ENCODE results near the gene EHMT2. TPM values are rescaled to one million over a fixed set of nuclear protein-coding genes. Genes with fewer than 3 reads are reported as not detected.

EHMT2 gene
- total and polyA plus RNA-seq, 2 of the 13 experiments (the other 11 are each of a cell fraction or from before 2014, with no cell fraction given) = 55.2 to 69.2 TPM

DNA sequence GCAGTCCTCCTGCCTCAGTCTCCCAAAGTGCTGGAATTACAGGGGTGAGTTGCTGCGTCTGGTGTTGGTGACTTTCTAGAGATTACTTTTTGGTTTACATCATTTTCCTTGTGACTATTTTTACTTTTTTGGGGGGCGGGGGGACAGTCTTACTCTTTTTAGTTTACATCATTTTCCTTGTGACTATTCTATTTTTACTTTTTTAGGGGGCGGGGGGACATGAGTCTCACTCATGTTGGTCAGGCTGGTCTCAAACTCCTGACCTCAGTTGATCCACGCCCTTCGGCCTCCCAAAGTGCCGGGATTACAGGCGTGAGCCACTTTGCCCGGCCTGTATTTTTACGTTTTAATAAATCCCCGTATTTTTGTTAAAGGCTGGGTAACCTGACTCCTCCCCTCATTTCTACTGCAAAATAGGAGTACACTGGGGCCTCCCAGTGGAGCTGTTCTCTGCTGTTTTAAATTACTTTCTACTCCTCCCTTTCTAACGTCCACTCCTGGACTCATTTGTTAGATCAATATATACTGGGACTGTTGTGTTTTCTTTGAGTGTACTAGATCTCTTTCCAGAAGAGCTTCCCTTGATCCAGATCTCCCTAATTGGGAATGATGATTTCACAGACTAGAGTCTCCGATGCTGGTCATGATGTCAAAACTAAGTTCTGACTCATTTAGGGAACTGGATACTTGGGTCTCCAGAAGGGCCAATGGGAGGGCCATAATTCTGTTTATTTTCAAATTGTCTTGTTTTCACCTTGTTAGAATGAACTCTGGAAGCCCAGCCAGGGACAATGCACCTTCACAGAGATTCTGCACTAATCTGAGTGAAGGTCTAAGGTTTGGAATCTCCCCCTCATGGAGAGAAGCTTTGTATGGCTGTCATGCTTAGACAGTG lies 60.8 kb downstream of the EHMT2 start (continued):
- TF ChIP-seq, protein P1, sequence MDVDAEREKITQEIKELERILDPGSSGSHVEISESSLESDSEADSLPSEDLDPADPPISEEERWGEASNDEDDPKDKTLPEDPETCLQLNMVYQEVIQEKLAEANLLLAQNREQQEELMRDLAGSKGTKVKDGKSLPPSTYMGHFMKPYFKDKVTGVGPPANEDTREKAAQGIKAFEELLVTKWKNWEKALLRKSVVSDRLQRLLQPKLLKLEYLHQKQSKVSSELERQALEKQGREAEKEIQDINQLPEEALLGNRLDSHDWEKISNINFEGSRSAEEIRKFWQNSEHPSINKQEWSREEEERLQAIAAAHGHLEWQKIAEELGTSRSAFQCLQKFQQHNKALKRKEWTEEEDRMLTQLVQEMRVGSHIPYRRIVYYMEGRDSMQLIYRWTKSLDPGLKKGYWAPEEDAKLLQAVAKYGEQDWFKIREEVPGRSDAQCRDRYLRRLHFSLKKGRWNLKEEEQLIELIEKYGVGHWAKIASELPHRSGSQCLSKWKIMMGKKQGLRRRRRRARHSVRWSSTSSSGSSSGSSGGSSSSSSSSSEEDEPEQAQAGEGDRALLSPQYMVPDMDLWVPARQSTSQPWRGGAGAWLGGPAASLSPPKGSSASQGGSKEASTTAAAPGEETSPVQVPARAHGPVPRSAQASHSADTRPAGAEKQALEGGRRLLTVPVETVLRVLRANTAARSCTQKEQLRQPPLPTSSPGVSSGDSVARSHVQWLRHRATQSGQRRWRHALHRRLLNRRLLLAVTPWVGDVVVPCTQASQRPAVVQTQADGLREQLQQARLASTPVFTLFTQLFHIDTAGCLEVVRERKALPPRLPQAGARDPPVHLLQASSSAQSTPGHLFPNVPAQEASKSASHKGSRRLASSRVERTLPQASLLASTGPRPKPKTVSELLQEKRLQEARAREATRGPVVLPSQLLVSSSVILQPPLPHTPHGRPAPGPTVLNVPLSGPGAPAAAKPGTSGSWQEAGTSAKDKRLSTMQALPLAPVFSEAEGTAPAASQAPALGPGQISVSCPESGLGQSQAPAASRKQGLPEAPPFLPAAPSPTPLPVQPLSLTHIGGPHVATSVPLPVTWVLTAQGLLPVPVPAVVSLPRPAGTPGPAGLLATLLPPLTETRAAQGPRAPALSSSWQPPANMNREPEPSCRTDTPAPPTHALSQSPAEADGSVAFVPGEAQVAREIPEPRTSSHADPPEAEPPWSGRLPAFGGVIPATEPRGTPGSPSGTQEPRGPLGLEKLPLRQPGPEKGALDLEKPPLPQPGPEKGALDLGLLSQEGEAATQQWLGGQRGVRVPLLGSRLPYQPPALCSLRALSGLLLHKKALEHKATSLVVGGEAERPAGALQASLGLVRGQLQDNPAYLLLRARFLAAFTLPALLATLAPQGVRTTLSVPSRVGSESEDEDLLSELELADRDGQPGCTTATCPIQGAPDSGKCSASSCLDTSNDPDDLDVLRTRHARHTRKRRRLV (CRISPR knock-in tag; IDR thresholded peaks at IDR 0.05) = 0 out of 2 replicates have a peak, but pooled peaks have one; percentile 24
- TF ChIP-seq, protein P2, sequence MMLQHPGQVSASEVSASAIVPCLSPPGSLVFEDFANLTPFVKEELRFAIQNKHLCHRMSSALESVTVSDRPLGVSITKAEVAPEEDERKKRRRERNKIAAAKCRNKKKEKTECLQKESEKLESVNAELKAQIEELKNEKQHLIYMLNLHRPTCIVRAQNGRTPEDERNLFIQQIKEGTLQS (CRISPR knock-in tag; IDR thresholded peaks at IDR 0.05) = no peak
- TF ChIP-seq, protein P3, sequence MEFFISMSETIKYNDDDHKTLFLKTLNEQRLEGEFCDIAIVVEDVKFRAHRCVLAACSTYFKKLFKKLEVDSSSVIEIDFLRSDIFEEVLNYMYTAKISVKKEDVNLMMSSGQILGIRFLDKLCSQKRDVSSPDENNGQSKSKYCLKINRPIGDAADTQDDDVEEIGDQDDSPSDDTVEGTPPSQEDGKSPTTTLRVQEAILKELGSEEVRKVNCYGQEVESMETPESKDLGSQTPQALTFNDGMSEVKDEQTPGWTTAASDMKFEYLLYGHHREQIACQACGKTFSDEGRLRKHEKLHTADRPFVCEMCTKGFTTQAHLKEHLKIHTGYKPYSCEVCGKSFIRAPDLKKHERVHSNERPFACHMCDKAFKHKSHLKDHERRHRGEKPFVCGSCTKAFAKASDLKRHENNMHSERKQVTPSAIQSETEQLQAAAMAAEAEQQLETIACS (CRISPR knock-in tag; IDR thresholded peaks at IDR 0.05) = no peak
- TF ChIP-seq, protein P4, sequence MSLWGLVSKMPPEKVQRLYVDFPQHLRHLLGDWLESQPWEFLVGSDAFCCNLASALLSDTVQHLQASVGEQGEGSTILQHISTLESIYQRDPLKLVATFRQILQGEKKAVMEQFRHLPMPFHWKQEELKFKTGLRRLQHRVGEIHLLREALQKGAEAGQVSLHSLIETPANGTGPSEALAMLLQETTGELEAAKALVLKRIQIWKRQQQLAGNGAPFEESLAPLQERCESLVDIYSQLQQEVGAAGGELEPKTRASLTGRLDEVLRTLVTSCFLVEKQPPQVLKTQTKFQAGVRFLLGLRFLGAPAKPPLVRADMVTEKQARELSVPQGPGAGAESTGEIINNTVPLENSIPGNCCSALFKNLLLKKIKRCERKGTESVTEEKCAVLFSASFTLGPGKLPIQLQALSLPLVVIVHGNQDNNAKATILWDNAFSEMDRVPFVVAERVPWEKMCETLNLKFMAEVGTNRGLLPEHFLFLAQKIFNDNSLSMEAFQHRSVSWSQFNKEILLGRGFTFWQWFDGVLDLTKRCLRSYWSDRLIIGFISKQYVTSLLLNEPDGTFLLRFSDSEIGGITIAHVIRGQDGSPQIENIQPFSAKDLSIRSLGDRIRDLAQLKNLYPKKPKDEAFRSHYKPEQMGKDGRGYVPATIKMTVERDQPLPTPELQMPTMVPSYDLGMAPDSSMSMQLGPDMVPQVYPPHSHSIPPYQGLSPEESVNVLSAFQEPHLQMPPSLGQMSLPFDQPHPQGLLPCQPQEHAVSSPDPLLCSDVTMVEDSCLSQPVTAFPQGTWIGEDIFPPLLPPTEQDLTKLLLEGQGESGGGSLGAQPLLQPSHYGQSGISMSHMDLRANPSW (CRISPR knock-in tag; IDR thresholded peaks at IDR 0.05; ENCODE audit: borderline replicate concordance) = no peak
- TF ChIP-seq MLLT10 (CRISPR knock-in tag; IDR thresholded peaks at IDR 0.05) (no peak), SALL1 (CRISPR knock-in tag; IDR thresholded peaks at IDR 0.05) (no peak), ZNF773 (CRISPR knock-in tag; IDR thresholded peaks at IDR 0.05; ENCODE audit: borderline replicate concordance) (no peak), ZNF652 (CRISPR knock-in tag; IDR thresholded peaks at IDR 0.05; ENCODE audit: borderline replicate concordance, low read depth) (no peak), RORA (CRISPR knock-in tag; IDR thresholded peaks at IDR 0.05) (no peak), FOXM1 (CRISPR knock-in tag; IDR thresholded peaks at IDR 0.05) (no peak), DMAP1 (CRISPR knock-in tag; IDR thresholded peaks at IDR 0.05) (no peak; the same call in 1 of the 2 replicates), ZKSCAN5 (CRISPR knock-in tag; IDR thresholded peaks at IDR 0.05) (peak; percentile 95), RAD21 (CRISPR knock-in tag; IDR thresholded peaks at IDR 0.05) (peak; percentile 26; the same call in 1 of the 2 replicates), KDM6A (CRISPR knock-in tag; IDR thresholded peaks at IDR 0.05; ENCODE audit: low read depth) (no peak)
- TF ChIP-seq, protein P5, sequence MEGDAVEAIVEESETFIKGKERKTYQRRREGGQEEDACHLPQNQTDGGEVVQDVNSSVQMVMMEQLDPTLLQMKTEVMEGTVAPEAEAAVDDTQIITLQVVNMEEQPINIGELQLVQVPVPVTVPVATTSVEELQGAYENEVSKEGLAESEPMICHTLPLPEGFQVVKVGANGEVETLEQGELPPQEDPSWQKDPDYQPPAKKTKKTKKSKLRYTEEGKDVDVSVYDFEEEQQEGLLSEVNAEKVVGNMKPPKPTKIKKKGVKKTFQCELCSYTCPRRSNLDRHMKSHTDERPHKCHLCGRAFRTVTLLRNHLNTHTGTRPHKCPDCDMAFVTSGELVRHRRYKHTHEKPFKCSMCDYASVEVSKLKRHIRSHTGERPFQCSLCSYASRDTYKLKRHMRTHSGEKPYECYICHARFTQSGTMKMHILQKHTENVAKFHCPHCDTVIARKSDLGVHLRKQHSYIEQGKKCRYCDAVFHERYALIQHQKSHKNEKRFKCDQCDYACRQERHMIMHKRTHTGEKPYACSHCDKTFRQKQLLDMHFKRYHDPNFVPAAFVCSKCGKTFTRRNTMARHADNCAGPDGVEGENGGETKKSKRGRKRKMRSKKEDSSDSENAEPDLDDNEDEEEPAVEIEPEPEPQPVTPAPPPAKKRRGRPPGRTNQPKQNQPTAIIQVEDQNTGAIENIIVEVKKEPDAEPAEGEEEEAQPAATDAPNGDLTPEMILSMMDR (CRISPR knock-in tag; IDR thresholded peaks at IDR 0.05) = 0 out of 2 replicates have a peak, but pooled peaks have one; percentile 18
- TF ChIP-seq, protein P6, sequence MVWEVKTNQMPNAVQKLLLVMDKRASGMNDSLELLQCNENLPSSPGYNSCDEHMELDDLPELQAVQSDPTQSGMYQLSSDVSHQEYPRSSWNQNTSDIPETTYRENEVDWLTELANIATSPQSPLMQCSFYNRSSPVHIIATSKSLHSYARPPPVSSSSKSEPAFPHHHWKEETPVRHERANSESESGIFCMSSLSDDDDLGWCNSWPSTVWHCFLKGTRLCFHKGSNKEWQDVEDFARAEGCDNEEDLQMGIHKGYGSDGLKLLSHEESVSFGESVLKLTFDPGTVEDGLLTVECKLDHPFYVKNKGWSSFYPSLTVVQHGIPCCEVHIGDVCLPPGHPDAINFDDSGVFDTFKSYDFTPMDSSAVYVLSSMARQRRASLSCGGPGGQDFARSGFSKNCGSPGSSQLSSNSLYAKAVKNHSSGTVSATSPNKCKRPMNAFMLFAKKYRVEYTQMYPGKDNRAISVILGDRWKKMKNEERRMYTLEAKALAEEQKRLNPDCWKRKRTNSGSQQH (CRISPR knock-in tag; IDR thresholded peaks at IDR 0.05; ENCODE audit: low read depth) = no peak

Measured in HepG2 (cell line).